WERI-Rb-1 (cell line): Measurements from ENCODE around the gene GHITM.

ENCODE experiments used
- DNase-seq: peaks from one replicate; pipeline ENCODE4 v3.0.0-alpha.2; 2020
- H3K27ac ChIP-seq: fragments of 250-450 bp; sonication (Bioruptor Pico); 2 replicates; pipeline ENCODE4 v1.5.1; 2020; ENCODE audit warnings: mild to moderate bottlenecking, moderate library complexity
- H3K27me3 ChIP-seq: fragments of 250-450 bp; sonication (Bioruptor Pico); 2 replicates; pipeline ENCODE4 v1.5.1; 2021; ENCODE audit warnings: mild to moderate bottlenecking, low read depth, moderate library complexity; ENCODE audit not compliant: insufficient read depth, severe bottlenecking
- H3K36me3 ChIP-seq: fragments of 250-450 bp; sonication (Bioruptor Pico); 2 replicates; pipeline ENCODE4 v1.5.1; 2020; ENCODE audit warnings: mild to moderate bottlenecking, moderate library complexity
- H3K4me3 ChIP-seq: 2 replicates; pipeline ENCODE4 v1.5.1; 2011; ENCODE audit warnings: low read depth, mild to moderate bottlenecking, control low read depth, low read length
- H3K9me3 ChIP-seq: fragments of 250-450 bp; sonication (Bioruptor Pico); 2 replicates; pipeline ENCODE4 v1.5.1; 2021; ENCODE audit warnings: mild to moderate bottlenecking, moderate library complexity; ENCODE audit not compliant: severe bottlenecking
- TF ChIP-seq, protein P1 (sequence below): IDR thresholded peaks from 2 replicates; pipeline ENCODE4 v1.5.1; 2011; ENCODE audit warnings: low read depth, mild to moderate bottlenecking, control low read depth, inconsistent platforms, low read length

GHITM gene

DNA sequence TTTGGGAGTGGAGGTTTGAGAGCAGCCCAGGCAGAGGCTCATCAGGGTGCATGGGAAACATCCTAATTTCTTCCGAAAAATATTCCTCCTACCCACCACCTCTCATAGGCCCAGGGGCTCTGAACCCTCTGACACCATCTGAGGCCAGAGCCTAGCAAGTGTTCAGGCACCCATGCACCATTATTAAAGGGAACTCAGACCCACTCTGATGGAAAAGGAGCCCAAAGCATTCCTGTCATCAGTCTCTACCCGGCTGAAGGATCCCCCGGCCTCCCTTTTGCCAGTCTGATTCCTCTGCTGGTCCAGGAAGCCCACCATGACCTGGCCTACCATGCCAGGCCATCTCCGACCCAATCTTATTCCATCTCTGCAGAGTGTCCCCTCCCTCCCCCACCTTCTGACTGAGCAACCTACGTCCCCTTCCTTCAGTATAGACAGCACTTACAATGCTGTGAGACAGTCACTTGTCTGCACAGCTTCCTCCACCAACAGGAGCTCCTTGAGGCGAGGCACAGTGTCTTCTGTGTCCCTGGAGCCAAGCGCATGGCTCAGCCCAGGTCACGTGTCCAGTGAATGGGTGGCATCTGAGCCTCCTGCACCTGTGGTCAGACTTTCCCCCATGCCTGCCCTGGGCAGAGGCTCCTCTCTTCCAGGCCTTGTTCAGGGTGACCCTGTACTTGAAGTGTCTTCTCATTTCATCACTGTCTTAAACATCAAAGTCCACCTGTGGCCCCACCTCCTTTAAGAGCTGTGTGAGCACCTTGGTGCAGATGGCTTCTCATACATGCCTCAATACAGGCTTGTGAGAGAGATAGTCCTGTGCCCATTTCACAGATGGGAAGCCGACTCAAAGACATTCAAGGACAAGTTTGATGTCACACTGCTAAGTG is 33.4 kb downstream of the GHITM start:
- TF ChIP-seq, protein P1, sequence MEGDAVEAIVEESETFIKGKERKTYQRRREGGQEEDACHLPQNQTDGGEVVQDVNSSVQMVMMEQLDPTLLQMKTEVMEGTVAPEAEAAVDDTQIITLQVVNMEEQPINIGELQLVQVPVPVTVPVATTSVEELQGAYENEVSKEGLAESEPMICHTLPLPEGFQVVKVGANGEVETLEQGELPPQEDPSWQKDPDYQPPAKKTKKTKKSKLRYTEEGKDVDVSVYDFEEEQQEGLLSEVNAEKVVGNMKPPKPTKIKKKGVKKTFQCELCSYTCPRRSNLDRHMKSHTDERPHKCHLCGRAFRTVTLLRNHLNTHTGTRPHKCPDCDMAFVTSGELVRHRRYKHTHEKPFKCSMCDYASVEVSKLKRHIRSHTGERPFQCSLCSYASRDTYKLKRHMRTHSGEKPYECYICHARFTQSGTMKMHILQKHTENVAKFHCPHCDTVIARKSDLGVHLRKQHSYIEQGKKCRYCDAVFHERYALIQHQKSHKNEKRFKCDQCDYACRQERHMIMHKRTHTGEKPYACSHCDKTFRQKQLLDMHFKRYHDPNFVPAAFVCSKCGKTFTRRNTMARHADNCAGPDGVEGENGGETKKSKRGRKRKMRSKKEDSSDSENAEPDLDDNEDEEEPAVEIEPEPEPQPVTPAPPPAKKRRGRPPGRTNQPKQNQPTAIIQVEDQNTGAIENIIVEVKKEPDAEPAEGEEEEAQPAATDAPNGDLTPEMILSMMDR: no peak
- Histone ChIP-seq H3K9me3 (peaks cover 2% of the 10 kb centered on the region), H3K27me3 (no peaks in the 10 kb centered on the region), H3K27ac (no peak overlapping the region), H3K36me3 (no peaks in the 10 kb centered on the region), H3K4me3 (no peak overlapping the region)
- no peak for DNase-seq

DNA sequence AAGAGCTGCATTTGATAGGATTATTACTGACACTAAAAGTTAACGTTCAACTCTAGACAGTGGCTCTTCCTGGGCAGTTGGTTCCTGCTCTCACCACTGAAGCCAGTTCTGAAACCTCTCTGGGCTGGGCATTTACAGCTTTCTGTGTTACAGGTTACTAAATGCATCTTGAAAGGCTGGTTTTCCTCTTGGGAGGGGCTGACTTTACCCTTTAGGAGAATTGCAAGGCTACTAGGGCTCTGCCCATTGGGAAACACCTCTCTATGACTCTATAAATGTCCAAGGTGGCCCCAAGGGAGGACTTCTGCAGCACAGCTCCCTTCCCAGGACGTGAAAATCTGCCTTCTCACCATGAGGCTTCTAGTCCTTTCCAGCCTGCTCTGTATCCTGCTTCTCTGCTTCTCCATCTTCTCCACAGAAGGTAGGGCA is 34.2 kb downstream of the GHITM start, which contains the start of gene GPR15LG:
Gene GPR15LG (plus strand): TSS at position 301 of the 429 bp plus-strand sequence. CDS start 51 bp downstream, at position 352.
- H3K4me3 ChIP-seq: no peak within 1 kb of the TSS
- no peaks in the 10 kb centered on the region for H3K36me3 ChIP-seq
- no peaks in the 10 kb centered on the region for H3K27me3 ChIP-seq
- H3K9me3 ChIP-seq: no peaks in the 10 kb centered on the region
- TF ChIP-seq, protein P1: no peak
- no peak within 1 kb of the TSS for H3K27ac ChIP-seq
- no peak for DNase-seq

DNA sequence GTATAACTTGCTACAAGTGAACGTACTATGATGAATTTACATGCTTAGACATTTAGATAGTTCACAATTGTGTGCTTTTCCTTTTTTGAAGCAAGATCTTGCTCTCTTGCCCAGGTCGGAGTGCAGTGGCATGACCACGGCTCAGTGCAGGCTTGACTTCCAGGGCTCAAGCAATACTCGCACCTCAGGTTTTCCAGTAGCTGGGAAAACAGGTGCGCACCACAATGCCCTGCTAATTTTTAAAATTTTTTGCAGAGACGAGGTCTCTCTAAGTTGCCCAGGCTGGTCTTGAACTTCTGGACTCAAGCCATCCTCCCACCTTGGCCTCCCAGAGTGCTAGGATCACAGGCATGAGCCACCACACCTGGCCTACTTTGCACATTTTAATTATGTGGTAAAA is 36.1 kb downstream of the GHITM start:
- no peak overlapping the region for H3K4me3 ChIP-seq
- TF ChIP-seq, protein P1: no peak
- no peaks in the 10 kb centered on the region for H3K36me3 ChIP-seq
- H3K9me3 ChIP-seq: peaks cover 3% of the 10 kb centered on the region
- no peaks in the 10 kb centered on the region for H3K27me3 ChIP-seq
- H3K27ac ChIP-seq: no peak overlapping the region
- no peak for DNase-seq

DNA sequence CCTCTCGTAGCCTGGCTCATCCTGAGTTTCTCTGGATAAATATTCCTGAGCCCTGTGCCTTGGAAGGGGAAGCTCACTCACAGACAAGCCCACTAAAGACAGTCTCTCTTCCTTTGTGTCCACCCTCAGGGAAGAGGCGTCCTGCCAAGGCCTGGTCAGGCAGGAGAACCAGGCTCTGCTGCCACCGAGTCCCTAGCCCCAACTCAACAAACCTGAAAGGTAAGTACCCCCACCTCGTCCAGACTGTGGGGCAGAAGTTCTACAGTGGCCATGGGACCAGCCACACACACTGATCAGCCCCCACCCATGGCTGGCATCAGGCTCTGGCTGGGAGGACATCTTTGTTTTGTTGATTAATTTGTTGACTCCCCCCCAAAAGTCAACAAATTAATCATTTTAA is 37.0 kb downstream of the GHITM start:
- Histone ChIP-seq H3K27ac (no peak overlapping the region), H3K9me3 (peaks cover 8% of the 10 kb centered on the region), H3K4me3 (no peak overlapping the region), H3K27me3 (no peaks in the 10 kb centered on the region), H3K36me3 (no peaks in the 10 kb centered on the region)
- DNase-seq: no peak
- TF ChIP-seq, protein P1: no peak

DNA sequence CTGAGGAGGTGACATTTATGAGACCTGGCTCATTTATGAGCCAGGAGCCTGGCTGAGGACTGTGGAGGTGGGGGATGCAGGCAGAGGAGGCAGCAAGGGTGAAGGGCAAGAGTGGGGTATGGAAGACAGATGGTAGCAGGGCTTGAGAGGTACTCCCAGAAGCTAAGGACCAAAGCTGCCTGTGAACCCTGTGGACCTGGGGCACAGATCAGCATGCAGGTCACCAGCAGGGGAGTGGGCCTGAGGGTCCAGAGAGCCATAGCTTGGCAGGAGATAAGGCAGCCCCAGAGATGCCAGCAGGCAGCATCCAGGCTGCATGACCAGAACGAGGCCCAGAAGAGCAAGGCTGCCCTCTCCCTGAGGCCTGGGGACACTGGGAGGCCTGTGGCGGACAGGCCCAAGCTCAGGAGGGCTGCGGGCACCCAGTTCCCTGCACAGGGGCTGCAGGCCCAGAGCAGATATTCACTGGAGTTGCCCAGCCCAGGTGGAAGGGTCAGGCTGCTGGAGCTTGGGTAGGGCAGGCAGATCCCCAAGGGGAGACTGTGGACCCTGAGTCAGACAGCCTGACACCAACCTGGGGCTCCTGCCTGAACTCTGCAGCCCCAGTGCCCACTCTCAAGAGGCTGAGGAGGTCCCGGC is 37.6 kb downstream of the GHITM start:
- Histone ChIP-seq H3K9me3 (peaks cover 8% of the 10 kb centered on the region), H3K4me3 (no peak overlapping the region), H3K27me3 (no peaks in the 10 kb centered on the region), H3K27ac (no peak overlapping the region), H3K36me3 (no peaks in the 10 kb centered on the region)
- no peak for DNase-seq
- TF ChIP-seq, protein P1: no peak
